ES-I3 (cell line): ENCODE results near the gene RHBDF2.

Experiments
- H3K36me3 ChIP-seq: 2 replicates; pipeline ENCODE4 v1.6.1; 2013; ENCODE audit warnings: mild to moderate bottlenecking, low read length, control low read depth, moderate library complexity; ENCODE audit not compliant: insufficient read depth
- H3K4me1 ChIP-seq: 2 replicates; pipeline ENCODE4 v1.6.1; 2013; ENCODE audit warnings: mild to moderate bottlenecking, control low read depth, low read length; ENCODE audit not compliant: insufficient read depth
- H3K9ac ChIP-seq: 2 replicates; pipeline ENCODE4 v1.6.1; 2013; ENCODE audit warnings: low read depth, mild to moderate bottlenecking, low read length, moderate library complexity
- H3K9me3 ChIP-seq: 2 replicates; pipeline ENCODE4 v1.6.1; 2013; ENCODE audit warnings: mild to moderate bottlenecking, low read length, moderate library complexity; ENCODE audit not compliant: control insufficient read depth, insufficient read depth

RHBDF2 gene

DNA sequence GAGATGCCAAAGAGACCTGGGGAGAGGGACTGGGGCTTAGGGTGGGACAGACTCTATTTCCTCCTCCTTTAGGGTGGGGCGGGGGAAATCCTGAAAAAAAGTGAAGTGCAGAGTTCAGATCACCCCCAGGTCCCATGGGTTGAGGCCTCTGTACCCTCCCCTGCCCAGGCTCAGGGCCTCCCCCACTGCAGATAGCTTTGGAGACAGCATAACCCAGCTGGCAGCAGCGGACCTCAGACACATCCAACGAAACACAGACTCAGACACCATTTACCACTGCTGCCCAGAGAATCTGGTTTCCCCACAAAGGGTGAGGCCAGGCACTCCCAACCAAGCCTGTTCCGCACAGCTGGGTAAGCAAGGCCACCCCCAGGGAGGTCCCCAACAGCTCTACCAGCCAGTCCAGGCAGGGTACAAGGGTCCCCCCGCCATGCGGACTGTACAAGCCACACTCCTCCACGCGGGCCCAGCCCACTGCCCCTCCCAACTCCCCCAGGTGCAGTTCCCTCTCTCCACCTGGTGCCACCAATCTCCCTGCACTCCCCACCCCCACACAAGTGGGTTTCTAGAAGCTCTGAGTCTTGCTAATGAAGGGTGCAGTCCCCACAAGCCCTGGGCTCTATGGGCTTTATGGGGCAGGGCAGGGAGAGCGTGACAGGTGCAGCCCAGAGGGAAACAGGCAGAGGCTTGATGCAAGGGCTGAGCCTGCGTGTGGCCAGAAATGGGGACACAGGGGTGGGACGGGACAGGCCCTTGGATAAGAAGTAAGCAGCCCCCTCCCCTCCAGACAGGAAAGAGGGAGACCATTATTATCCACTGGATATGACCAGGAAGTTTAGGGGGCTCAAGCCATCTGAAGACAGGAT is 8.9 kb downstream of the RHBDF2 start:
- H3K4me1 ChIP-seq = peaks cover 25% of the 10 kb centered on the region
- no peak overlapping the region for H3K9ac ChIP-seq

DNA sequence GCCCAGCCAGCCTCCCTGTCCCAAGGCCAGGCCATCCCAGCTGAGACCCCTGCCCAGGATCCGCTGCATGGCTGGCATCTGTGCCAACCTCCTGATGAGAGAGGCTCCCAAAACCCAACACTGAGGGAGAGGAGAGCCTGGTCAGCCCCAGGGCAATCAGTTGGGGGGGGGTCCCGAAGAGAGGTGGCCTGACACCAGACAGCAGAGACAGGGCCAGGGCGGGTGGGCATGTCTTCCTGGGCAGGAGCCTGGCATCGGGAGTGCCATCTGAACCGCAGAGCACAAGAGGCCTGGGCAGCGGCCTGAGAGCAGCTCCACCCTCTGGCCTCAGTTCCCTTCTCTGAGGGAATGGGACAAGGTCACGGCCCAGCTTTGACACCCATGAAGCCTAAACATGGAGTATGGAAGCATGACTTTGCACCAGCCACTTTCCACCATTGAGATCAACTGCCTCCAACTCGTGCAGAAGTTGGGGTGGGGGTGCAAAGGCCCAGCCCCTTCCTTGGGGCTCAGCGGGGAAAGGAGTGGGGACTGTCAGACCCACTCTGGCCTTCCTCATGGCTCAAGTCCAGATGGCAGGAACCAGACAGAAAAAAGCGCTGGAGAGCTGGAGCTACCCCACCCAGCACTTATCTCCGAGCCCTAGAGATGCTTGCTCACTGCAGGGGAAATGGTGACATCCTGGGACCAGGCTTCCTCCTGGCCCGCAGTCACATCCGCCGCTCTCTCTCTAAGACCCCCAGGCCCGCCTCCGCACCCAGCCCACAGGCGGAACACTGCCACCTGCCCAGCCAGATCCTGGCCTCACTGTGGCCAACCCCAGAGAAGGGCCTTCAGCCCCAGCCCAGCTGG is 9.7 kb downstream of the RHBDF2 start:
- no peaks in the 10 kb centered on the region for H3K9me3 ChIP-seq
- H3K36me3 ChIP-seq = no peaks in the 10 kb centered on the region
- no peak overlapping the region for H3K9ac ChIP-seq
- H3K4me1 ChIP-seq = peaks cover 22% of the 10 kb centered on the region; the same call in 1 of the 2 replicates

More for the DNA sequence above, 8.9 kb downstream of the RHBDF2 start:
- no peaks in the 10 kb centered on the region for H3K36me3 ChIP-seq
- H3K9me3 ChIP-seq = no peaks in the 10 kb centered on the region

DNA sequence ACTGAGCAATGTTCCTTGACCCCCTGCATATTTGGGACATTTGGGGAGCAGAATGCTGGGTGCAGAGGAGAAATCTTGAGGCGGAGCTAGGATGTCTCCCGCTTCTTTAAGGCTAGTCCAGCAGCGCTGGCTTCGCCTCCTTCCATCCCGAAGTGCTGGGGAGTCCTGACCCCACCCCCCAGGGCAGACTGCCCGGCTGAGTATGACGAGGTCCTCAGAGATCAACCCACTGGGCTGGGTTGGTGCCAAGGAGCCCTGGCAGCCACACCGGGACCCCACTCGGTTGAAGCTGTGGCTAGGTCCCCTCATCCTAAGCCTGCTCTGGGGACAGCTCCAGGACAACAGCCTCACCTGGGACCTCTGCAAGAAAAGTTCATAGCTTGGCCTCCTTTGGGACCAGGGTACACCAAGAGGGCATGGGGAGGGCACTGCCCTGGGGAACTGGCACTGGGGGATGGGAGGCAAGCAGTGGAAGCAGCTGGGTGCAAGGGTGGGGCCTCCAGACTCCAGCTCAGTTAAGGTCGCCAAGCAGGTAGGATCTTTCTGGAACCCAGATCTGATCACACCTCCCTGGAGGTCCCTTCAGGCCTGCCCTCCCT is 11.0 kb downstream of the RHBDF2 start:
- peaks cover 26% of the 10 kb centered on the region; the same call in 1 of the 2 replicates for H3K4me1 ChIP-seq
- no peaks in the 10 kb centered on the region for H3K36me3 ChIP-seq
- H3K9ac ChIP-seq = no peak overlapping the region
- no peaks in the 10 kb centered on the region for H3K9me3 ChIP-seq

DNA sequence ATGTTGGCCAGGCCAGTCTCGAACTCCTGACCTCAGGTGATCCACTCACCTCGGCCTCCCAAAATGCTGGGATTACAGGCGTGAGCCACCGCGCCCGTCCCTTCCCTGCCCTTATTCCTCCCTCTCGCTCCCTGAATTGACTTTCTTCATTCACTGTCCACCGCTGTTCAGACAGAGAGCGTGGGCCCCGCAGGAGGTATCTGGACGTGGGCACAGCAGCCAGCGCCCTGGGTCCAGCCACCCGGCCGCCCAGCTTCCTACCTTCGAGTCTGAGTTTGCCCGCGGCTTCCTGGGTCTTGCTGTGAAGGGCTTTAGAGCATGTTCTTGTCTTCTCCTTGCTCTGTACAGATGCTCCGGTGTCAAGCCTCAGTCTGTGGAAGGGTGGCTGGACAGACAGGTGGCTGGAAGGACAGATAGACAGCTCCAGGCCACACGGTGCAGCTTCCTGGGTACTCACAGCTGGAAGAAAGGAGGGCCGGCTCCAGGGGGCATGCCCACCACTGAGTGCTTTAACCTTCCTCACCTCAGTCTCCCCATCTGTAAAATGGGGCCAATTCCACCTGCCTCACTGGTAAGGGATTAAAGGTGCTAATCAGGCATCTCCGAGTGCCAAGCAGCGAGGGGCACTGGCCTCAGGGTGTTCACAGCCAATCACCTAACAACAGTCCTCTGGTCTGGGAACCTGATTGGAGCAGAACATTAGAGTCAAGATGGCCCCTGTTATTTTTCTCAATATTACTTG is 13.6 kb downstream of the RHBDF2 start:
- Histone ChIP-seq H3K4me1 (peaks cover 20% of the 10 kb centered on the region; the same call in 1 of the 2 replicates), H3K9ac (no peak overlapping the region), H3K36me3 (no peaks in the 10 kb centered on the region), H3K9me3 (no peaks in the 10 kb centered on the region)

DNA sequence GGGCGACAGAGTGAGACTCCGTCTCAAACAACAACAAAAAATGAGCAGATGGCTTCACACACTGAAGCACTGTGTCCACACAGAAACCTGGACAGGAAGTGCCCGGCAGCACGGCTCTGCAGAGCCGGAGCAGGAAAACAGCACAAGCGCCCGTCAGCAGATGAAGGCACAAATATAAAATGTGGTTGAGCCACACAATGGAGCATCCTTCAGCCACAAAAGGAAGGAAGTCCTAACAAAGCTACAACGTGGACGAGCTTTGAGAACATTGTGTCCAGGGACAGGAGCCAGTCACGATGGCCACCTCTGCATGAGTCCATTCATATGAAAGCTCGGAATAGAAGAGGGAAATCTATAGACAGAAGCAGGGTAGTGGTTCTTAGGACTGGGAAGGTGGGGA is 15.7 kb downstream of the RHBDF2 start:
- Histone ChIP-seq H3K9me3 (no peaks in the 10 kb centered on the region), H3K9ac (no peak overlapping the region), H3K36me3 (no peaks in the 10 kb centered on the region), H3K4me1 (peaks cover 8% of the 10 kb centered on the region; the same call in 1 of the 2 replicates)

DNA sequence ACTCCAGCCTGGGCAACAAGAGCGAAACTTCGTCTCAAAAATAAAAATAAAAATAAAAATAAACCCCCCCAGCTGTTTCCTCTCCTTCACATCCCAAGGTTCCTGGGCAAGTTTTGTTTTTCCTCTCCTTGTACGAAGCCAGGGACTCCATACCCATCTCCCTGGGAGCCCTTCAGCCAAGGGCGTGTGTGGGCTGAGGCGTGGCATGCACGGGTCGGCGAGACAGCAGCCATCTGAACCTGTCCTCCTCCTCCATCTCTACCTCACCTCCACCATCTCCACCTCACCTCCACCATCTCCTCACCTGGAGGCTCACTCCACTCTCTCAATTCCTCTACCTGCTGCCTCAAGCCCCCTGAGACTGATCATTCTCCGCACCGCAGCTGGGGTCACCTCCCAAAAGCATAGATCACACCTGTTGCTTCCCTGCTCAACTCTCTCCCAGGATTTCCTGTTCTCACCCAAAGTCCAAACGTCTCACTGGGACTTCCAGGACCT is 16.9 kb downstream of the RHBDF2 start:
- H3K4me1 ChIP-seq = peaks cover 8% of the 10 kb centered on the region; the same call in 1 of the 2 replicates
- no peak overlapping the region; the same call in 1 of the 2 replicates for H3K9ac ChIP-seq
- no peaks in the 10 kb centered on the region for H3K36me3 ChIP-seq
- H3K9me3 ChIP-seq = no peaks in the 10 kb centered on the region

DNA sequence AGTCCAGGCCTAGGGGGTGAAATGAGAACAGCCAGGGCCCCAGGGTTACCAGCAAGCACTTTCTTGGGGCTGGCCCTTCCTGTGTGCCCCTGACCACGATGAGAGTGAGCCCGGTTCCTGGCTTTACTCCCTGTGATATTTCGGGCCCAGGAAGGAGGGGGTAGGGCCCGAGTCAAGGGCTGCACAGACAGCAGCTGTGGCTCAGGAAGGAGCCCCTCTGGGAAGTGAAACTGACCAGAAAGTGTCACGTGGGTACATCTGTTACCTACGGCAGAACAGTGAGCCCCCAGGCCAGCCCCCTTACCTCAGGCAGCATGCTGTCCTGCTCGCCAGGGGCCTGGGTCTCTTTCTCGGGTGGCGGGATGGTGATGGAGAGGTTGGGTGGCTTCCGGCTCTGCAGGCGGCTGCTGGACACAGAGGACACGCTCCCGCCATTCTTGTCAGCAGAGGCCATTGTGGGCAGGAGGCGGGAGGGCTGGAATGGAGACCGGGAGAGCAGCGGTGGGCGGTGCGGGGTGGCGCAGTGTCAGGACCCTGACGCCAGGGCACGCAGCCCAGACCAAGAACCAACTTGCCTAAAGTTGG is 20.1 kb downstream of the RHBDF2 start:
- Histone ChIP-seq H3K36me3 (no peaks in the 10 kb centered on the region; the same call in 1 of the 2 replicates), H3K9me3 (no peaks in the 10 kb centered on the region), H3K4me1 (peaks cover 8% of the 10 kb centered on the region; the same call in 1 of the 2 replicates), H3K9ac (no peak overlapping the region)

DNA sequence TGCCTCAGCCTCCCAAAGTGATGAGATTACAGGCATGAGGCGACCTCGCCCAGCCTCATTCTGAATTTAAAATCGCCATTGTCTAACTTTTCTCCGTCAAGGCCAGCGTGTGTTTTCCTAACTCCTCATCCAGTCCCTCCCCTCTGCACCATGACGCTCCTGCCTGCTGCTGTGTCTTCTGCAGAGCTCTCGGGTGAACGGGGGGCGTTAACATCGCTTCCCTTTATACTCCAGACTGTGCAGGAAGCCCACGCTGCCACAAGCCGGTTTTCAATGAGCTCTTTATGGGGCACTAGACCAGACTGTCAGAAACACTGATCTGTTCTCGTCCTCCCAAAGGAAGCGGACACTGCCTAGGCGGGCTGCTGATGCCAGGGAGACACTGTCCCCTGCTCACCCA is 20.6 kb downstream of the RHBDF2 start:
- Histone ChIP-seq H3K36me3 (no peaks in the 10 kb centered on the region; the same call in 1 of the 2 replicates), H3K9me3 (no peaks in the 10 kb centered on the region), H3K9ac (no peak overlapping the region), H3K4me1 (peaks cover 7% of the 10 kb centered on the region; the same call in 1 of the 2 replicates)

DNA sequence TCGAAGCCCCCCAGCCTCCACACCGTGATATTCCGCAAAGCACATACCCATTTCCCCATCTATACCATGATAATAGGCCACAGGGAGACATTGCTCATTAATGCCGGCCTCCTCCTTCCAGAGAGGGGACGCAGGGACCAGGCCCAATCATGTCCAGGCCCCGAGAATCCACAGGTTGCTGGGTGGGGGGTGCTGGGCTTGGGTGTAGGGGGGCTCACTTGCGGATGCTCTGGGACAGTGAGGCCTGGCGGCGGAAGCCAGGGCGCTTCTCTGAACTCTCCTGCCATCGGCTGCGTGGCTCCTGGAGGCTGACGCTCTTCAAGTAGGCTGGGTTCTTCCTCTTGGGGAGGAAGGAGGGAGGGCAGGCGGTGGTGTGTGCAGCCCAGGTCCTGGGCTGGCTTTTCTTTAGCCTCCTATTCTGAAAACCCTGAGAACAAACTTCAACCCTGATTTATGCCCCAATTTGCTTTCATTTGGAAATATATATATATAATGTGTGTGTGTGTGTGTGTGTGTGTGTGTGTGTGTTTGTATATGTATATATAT is 21.6 kb downstream of the RHBDF2 start:
- Histone ChIP-seq H3K9ac (no peak overlapping the region), H3K4me1 (0 out of 2 replicates have a peak, but pooled peaks cover 3% of the 10 kb centered on the region), H3K9me3 (no peaks in the 10 kb centered on the region; the same call in 1 of the 2 replicates), H3K36me3 (no peaks in the 10 kb centered on the region; the same call in 1 of the 2 replicates)

DNA sequence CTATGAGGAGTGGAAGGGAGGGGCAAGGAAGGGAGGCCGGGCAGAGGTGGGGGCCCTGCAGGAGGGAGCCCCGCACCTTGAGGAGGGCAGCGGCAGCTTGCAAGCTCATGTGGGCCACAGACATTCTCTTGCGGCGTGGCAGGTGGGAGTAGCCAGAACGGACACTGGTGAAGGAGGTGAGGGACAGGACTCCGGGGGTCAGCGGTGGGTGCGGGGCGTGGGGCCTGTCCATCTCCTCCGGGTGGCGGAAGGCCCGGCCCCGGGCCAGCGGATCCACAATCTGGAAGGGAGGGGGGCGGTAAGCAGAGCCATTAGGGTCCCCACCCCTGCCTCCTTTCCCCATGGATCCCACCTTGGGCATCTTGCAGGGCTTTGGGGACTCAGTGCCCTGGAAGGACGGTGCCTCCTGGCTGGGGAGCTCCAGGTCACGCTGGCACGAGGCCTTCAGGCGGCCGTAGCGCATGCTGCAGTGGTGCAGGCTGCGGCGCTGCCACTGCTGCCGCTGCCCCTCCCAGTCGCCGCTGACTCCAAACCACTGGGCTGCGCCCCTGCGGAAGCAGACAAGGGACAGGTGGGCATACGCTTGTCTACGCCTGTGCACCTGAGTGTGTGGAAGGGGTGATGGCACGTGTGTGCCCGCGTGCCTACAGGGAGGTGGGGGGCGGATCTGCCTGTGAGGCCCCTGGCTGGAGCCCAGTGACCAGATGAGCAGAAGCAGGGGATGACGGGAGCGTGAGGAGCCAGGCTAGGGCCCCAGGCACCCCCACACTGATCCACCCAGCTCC is 22.3 kb downstream of the RHBDF2 start:
- H3K4me1 ChIP-seq = no peaks in the 10 kb centered on the region
- H3K36me3 ChIP-seq = no peaks in the 10 kb centered on the region; the same call in 1 of the 2 replicates
- H3K9ac ChIP-seq = no peak overlapping the region
- H3K9me3 ChIP-seq = no peaks in the 10 kb centered on the region; the same call in 1 of the 2 replicates

DNA sequence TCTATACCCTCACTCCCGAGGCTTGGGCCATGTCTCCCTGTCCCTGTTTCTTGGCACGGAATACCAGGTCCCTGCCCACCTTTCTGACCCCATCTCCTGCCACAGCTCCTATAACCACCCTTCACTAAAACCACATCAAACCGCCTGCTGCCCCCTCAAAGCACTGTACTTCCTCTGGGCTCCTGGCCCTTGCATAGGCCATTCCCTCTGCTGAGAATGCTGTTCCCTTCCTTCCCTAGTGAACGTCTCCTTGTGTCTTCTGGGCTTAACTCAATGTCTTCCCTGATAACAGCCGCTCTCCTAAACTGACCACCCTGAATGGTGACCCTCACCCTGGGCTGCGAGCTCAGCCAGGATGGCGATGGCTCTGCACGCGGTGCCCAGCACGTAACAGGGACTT is 23.1 kb downstream of the RHBDF2 start:
- Histone ChIP-seq H3K36me3 (no peaks in the 10 kb centered on the region; the same call in 1 of the 2 replicates), H3K4me1 (no peaks in the 10 kb centered on the region), H3K9ac (no peak overlapping the region), H3K9me3 (no peaks in the 10 kb centered on the region; the same call in 1 of the 2 replicates)

DNA sequence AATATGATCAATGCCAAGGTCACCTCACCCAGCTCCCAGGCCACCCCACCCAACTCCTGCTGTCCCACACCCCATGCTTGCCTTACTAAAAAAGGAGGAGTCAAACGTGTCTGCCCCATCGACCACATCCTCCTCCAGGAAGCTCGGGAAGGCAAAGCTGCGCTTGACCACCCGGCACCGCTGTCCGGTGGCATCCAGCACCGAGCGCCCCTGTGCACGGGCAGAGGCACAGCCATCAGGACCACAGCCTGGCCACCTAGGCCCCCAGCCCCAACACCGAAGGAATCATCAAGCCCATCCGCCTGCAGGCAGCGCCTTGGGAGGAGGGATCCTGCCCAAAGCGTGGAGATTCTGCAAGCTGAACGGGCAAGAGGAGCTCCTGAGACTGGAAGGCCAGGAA is 23.6 kb downstream of the RHBDF2 start:
- Histone ChIP-seq H3K36me3 (no peaks in the 10 kb centered on the region; the same call in 1 of the 2 replicates), H3K9ac (no peak overlapping the region), H3K4me1 (no peaks in the 10 kb centered on the region), H3K9me3 (no peaks in the 10 kb centered on the region; the same call in 1 of the 2 replicates)
